HCEC 1CT (cell line): ENCODE results near the gene FAM13B.
"Not testable (repeated sequence)": the region's sequence is repeated elsewhere in the genome, so short reads cannot be mapped to it uniquely, and the experiment has no call there.

Experiments
- DNase-seq: peaks from one replicate; pipeline ENCODE4 v3.0.0-alpha.2; 2017

FAM13B gene

GRCh38 chr5:137959488-137959887, 73.4 kb downstream of the FAM13B start:
- no peak for DNase-seq

GRCh38 chr5:137957948-137958347, 74.9 kb downstream of the FAM13B start:
- DNase-seq: no peak

DNA sequence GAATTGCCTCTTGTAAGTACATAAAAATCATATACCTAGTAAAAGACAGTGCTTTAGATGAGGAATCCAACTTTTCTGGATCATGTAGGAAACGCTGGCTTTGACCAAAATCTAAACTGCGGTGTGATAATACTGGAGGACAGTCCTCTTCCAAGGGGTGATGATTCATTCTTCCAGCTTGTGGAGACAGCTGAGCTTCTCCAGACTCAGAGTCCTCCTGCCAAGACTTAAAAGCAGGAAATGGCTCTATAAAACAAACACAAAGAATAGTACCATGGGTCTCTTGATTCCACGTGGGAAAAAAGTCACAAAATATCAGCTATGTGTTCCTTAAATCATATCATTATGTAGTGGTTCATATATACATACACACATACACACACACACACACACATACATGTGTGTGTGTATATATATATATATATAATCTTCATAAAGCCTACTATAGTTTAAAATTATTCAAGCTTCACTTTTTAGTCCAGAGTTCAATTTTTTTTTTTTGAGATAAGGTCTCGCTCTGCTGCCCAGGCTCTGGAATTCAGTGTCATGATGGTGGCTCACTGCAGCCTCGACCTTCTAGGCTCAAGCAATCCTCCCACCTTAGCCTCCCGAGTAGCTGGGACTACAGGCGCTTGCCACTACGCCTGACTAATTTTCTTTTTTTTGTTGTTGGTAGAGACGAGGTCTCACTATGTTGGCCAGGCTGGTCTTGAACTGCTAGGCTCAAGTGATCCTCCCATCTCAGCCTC, 78.6 kb downstream of the FAM13B start:
- peak; percentile 91 for DNase-seq

DNA sequence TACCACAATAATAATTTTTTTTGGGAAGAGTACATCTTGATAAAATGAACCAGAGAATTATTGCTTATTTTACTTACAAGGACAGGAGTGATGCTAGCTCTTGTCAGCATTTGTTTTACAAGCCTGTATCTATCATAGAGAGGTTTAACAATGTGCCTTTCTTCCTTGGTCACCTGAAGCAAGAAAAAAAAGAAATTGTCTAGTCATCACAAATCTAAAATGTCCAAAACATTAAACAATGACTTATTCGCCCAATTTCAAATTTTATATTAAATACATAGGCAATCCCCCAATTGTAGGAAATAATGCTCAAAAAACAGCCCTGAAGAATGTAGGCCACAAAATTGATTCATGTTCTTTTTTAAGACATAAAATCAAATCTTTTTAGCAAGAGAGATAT, 87.1 kb downstream of the FAM13B start:
- no peak for DNase-seq

DNA sequence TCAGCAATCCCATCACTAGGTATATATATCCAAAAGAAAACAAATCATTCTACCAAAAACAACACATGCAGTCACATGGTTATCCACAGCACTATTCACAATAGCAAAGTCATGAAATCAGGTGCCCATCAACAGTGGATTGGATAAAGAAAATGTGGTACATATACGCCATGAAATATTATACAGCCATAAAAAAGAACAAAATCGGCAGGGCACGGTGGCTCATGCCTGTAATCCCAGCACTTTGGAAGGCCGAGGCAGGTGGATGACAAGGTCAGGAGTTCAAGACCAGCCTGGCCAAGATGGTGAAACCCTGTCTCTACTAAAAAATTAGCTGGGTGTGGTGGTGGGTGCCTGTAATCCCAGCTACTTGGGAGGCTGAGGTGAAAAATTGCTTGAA, 88.6 kb downstream of the FAM13B start:
- not testable (repeated sequence) for DNase-seq

DNA sequence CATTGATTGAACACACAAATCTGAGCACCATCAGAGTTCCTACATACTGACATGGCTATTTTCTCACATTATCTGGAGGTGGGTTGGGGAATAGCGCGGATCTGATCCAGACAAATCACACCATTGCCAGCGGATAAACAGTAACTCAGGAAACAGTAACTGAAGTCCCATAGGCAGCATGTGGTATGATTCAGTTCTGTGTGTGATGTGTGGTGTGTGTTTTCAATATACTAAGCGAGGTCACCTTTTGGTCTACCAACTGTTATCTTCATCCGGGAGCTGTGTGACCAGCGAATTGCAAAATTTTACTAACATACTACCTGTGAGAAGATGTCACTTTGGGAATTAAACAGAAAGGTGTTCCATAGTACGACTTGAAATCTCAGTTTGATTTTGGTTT, 93.5 kb downstream of the FAM13B start:
- no peak for DNase-seq

GRCh38 chr5:137938751-137939143, 94.1 kb downstream of the FAM13B start:
- DNase-seq: no peak

- DNase-seq: no peak
Observed at GRCh38 chr5:137937994-137938750, 94.7 kb downstream of the FAM13B start.

DNA sequence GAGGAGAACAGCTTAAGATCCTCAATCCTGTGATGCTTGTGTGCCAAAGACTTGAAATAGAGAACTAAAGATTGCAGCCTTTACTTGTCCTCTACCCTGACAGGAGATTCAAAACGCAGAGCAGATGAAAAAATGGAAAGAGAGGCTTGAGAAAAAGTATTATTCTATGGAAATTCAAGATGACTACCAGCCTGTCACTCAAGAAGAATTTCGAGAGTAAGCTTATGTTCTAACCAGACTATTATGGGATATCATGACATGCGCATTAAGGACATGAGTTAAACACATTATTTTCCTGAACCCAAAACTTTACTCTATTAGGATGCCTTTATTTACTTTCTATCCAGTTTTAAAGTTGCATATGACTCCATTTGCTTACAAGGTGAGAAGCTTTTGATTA, 97.2 kb downstream of the FAM13B start:
- DNase-seq: no peak

DNA sequence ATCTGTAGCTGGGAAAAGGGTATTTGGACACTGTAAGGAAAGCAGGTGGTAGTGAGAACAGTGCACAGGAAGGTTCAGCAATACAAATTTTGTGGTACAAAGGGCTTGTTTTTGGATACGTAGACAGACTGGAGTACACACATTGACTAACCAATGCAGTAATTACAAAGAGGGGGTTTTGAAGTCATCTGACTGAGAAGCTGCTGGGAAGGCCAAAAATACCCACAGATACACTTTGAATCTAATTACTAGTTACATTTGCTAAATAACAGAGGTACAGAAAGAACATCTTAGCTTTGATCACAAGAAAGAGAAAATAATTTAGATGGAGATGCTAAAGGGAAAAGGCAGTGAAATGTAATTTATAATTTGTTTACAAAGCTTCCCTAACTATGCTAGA, 97.7 kb downstream of the FAM13B start:
- DNase-seq: no peak

- DNase-seq: no peak
Observed at GRCh38 chr5:137933491-137933911, 99.4 kb downstream of the FAM13B start.

DNA sequence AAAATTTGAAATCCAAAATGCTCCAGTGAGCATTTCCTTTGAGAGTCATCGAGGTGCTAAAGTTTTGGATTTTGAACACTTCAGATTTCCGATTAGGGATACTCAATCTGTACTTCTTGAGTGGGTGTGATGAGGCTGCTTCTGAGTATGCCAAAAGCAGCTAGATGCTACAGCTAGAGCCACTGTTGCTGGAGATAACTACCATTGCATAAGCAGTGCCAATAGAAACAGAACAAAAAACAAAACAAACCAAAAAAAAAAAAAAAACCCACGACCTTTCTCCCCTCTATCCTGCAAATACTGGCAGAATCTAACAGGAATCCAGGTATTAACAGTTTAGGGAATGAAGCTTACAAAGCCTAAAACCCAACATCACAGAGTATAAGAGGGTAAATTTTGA, 100.1 kb downstream of the FAM13B start:
- DNase-seq: no peak

GRCh38 chr5:137923856-137924255, 109.0 kb downstream of the FAM13B start:
- DNase-seq: peak; percentile 12

- DNase-seq: peak; percentile 16
Observed at GRCh38 chr5:137921931-137922330, 110.9 kb downstream of the FAM13B start.

DNA sequence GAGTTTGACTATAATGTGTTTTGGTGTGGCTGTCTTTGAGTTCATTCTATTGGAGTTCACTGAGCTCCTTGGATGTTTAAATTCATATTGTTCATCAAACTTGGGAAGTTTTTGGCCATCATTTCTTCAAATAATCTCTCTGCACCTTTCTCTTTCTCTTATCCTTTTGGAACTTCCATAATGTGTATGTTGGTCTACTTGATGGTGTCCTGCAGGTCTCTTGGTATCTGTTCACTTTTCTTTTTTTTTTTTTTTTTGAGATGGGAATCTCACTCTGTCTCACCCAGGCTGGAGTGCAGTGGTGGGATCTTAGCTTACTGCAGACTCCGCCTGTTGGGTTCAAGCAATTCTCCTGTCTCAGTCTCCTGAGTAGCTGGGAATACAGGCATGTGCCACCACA, 116.0 kb downstream of the FAM13B start:
- DNase-seq: no peak

DNA sequence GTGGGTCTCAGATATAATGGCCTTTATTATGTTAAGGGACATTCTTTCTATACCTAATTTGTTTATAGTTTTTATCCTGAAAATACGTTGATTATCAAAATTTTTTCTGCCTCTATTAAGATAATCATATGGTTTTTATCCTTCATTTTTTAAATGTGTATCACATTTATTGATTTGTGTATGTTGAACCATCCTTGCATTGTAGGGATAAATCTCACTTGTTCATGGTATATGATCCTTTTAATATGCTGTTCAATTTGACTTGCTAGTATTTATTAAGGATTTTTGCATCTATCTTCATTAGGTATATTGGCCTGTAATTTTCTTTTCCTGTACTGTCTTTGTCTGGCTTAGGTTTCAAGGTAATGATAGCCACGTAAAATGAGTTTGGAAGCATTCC, 118.1 kb downstream of the FAM13B start:
- DNase-seq: no peak

DNA sequence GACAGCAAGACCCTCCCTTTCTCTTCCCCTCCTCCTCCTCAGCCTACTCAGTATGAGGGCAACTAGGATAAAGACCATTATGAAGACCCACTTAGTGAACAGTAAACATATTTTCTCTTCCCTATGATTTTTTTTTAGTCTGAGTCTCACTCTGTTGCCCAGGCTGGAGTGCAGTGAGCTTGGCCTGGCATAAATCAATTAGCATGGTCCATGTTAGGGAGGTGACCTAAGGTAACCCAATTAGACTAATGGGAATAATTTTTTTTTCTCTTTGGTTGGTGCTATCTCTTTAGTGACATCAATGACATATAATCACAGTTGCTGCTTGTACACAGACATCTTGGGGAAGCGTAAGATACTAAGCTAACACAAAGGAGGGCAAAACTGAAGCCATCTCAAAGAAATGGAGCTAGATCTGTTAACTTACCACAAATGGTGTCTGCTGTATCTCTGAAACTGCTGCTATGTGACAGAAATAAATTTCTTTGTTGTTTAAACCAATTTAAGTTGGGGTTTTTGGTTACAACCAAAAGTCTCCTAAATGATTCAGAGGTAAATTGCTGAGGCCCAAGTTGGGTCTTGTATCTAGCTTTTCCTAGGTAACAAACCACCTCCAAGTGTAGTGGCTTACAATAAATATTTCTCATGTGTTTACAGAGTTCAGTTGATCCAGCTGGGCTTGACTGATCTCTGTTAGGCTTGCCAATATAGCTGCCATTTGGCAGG, 130.3 kb downstream of the FAM13B start:
- no peak for DNase-seq

GRCh38 chr5:137901011-137901817, 131.7 kb downstream of the FAM13B start:
- no peak for DNase-seq

DNA sequence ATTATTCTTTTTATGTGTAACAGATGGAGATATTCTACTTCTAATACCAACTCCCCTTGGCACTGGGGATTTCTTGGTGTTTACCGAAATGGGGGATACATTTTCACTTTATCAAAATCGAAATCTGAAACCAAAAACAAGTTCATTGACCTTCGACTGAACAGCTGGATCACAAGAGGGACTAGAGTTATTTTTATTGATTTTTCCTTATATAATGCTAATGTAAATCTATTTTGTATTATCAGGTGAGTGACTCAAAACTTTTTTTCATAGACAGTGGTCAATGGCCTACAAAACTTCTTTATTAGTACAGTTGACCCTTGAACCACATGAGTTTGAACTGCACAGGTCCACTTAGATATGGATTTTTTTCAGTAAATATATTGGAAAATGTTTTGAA, 133.4 kb downstream of the FAM13B start:
- DNase-seq: no peak

- no peak for DNase-seq
Observed at GRCh38 chr5:137896560-137896959, 136.3 kb downstream of the FAM13B start.

DNA sequence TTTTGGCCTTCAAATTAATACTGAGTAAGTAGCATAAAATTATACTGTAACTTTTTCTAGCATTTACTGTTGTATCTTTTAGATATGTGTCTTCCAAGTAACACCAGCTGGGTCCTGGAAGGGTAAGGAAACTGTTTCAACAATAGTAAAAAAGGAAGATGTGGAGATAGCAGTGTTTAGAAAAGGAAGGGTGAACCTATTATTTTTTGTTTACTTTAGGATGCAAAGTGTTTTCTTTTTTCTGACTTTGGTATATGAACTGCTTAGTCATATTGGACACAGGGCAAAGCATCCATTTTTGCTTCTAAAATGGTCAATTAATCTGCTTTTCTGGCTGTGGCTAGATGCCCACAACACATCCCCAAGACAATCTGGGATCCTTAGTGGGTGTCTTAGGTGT, 138.3 kb downstream of the FAM13B start:
- no peak for DNase-seq

- no peak for DNase-seq
Observed at GRCh38 chr5:137891849-137892248, 141.0 kb downstream of the FAM13B start.

DNA sequence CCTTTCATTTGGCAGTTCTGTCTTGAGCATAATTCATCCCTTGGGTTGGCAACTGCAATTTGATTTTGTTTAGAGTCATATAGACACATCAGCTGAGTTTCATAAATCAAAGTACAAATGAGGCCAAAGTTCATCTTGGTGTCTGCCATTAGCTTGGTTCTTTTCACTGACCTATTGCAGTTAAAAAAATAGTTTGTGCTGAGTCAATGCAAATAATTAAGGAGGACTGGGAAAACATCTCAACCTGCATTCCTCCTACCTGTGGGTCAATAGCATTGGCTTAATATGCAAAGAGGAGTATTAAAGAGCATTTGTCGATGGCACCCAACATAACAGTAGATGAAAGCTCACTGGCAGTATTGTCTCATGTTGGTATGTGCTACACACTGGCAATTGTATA, 142.0 kb downstream of the FAM13B start:
- DNase-seq: no peak
